Inferior parietal cortex (tissue), 1 donor: ENCODE measurements around the gene GFPT2.

Experiments used
- DNase-seq: peaks from one replicate; pipeline ENCODE4 v3.0.0-alpha.2; 2016; ENCODE audit errors: extremely low spot score

GFPT2 gene

DNA sequence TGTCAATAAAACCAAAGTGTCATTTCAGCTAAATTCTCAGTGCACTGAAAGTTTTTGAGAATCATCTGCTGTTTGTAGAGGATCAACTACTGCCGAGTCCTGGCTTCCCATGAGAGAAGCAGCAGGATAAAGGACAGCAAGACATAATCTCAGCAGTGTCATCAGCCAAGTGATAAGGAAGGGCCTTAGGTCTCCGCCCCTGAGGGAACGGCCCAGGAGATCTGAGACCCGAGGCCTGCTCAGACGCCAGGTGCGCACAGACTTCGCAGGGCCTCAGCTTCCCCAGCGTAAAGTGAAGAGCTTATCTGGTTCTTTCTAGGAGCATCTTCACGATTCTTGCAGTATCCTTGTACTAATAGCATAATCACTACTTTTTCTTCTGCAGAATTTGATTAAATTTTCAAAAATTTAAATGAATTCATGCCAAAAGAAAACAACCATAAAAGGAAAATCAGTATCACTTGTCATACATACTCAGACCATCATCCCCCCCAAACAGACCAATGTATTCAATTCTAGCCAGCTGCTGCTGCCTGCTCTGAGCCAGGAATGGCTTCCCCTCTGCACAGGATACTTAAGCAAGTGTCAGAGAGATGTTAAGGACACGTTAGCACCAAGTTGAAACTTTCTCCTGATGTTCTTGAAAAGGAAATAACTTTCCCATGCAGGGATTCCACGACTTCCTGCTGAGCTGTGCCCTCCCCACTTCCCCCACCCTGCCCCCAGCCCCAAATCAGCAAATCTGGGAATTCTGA is 2.2 kb downstream of the GFPT2 start:
- no peak for DNase-seq

DNA sequence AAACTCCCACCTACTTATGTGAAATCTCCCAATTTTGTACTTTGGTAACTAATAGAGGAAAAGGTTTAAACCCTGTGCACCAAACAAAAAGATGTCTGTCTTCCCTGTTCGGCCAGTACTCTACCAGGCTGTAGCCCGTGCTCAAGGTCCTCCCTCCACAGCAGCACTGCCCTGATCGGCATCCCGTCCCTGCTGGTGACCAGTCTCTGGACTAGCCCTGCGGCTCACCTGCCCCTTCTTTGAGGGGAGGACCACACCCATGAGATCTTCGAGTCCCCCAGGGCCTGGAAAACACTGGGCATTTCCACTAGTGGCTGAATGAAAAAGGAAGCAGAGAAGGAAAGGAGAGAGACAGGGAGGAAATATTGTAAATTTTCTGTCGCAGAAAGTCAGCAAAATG is 2.8 kb downstream of the GFPT2 start:
- DNase-seq = no peak

- DNase-seq = no peak
Observed at GRCh38 chr5:180349391-180349790, 3.7 kb downstream of the GFPT2 start.

- no peak for DNase-seq
Observed at GRCh38 chr5:180348336-180348735, 4.8 kb downstream of the GFPT2 start.

GRCh38 chr5:180347702-180348101 is 5.4 kb downstream of the GFPT2 start:
- DNase-seq = no peak

DNA sequence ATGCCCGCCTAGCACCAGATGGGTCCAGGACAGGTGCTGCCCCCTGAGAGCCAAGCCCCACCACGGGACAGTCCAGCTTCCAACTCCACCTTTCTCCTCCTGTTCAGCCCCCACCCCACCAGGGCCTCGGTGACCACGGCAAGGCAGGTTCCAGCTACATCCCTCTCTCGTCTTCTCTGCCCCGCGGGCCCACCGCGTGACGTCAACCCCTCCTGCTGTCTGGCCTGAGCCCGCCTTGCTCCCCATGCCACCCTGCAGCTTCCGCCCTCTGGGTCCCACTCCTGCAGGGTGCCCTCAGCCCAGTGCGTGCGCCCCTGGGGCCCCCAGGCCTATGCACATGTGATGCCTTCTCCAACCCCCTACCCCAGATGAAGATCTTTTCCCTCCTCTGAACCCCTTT is 6.8 kb downstream of the GFPT2 start:
- DNase-seq = no peak

DNA sequence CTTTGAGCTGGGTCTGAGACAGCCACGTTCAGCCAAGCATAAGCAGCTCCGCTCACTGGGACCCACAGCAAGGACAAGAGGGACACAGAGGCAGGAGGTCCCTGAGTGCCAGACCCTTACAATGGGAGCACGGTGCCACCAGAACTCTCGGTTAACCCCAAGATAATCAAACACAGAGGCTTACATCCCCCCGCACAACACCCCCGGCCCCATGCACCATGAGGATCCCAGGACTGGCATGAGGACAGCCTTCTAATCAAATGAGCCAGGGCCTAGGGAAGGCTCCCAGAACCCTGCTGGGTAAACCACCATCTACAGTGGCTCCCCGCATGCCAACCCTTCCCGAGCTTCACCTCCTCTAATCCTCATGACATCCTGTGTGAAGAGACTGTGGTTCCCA is 7.4 kb downstream of the GFPT2 start:
- no peak for DNase-seq

GRCh38 chr5:180345186-180345585 is 8.0 kb downstream of the GFPT2 start:
- DNase-seq = no peak

GRCh38 chr5:180344696-180344999 is 8.5 kb downstream of the GFPT2 start:
- DNase-seq = no peak

- DNase-seq = peak; percentile 36
Observed at GRCh38 chr5:180343831-180344695, 9.1 kb downstream of the GFPT2 start.

DNA sequence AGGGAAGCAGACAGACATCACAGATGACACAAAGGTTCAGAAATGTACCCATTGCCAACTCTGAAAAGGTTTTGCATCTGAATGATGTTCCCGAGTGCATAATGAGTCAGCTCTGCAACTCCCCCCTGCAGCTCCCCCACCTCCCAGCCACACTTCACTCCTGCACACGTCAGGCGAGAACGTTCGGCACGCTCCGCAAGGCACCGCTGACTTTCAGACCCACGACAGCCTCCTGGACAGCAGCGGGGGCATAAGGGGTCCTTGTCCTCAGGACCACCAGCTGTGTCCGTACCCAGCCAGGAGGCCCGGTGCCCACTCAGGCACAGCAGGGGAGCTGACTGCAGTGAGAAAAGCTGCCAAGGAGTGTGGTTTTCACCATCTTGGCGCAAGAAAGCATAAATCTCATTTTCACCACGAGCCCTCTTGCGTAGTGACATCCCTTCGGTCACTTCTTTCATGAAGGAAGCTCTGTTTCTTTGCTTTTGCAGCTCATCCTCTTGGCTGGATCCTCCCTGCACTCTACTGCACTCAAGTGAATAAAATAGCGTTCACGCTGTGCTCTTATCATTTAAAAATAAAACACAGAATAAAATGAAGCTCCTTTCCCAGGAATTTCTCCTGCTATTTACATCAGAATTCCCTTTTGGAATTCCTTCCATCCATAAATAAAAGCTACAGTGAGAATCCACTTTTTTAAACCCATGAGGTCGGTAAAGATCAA is 9.9 kb downstream of the GFPT2 start:
- DNase-seq = peak; percentile 44

GRCh38 chr5:180341595-180341994 is 11.5 kb downstream of the GFPT2 start:
- no peak for DNase-seq

GRCh38 chr5:180340856-180341255 is 12.3 kb downstream of the GFPT2 start:
- no peak for DNase-seq

- no peak for DNase-seq
Observed at GRCh38 chr5:180339583-180340183, 13.5 kb downstream of the GFPT2 start.

- DNase-seq = no peak
Observed at GRCh38 chr5:180338001-180338707, 15.0 kb downstream of the GFPT2 start.

GRCh38 chr5:180336234-180337020 is 16.7 kb downstream of the GFPT2 start:
- DNase-seq = no peak

DNA sequence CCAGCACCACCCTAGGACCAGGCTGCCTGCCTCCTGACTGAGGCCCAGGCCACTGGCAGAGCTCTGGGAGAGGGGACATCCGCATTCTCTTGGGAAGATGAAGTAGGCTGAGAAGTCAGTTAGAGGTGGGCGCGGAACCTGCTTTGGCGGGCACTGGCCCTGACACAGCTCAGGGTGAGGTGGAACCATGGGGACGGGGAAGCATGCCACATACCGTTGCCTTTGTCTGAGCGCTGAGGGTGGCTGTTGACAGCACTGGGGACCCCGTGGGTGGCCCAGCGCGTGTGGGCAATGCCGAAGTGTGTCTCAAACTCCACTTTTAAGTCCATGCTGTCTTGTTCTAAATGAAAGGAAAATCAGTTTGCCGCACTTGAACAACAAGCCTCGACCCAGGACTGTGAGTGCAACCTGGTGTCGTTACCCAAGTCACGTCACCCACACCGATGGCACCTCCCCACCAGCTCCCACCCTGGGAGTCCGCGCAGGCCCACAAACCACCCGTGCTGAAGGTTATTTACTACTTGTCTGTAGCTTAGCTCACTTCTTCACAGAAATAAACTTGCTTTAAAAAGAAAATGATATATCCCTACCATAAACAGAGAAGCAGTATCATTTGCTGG is 17.4 kb downstream of the GFPT2 start:
- no peak for DNase-seq

GRCh38 chr5:180334751-180335613 is 18.2 kb downstream of the GFPT2 start:
- DNase-seq = no peak

GRCh38 chr5:180334176-180334575 is 19.0 kb downstream of the GFPT2 start:
- no peak for DNase-seq
